Epithelial cell of esophagus (primary cell): ENCODE results near the gene IFI27.

Experiments used
- DNase-seq: peaks from one replicate; pipeline ENCODE4 v3.0.0; 2010; ENCODE audit warnings: low read depth
- H3K4me3 ChIP-seq: 2 replicates; pipeline ENCODE4 v1.5.1; 2011; ENCODE audit warnings: mild to moderate bottlenecking, low read length, control low read depth
- CTCF ChIP-seq: IDR thresholded peaks from 2 replicates; pipeline ENCODE4 v1.5.1; 2011; ENCODE audit warnings: low read depth, mild to moderate bottlenecking, low read length, control low read depth, inconsistent platforms; ENCODE audit not compliant: insufficient read depth; ENCODE audit errors: missing control alignments

Gene IFI27

DNA sequence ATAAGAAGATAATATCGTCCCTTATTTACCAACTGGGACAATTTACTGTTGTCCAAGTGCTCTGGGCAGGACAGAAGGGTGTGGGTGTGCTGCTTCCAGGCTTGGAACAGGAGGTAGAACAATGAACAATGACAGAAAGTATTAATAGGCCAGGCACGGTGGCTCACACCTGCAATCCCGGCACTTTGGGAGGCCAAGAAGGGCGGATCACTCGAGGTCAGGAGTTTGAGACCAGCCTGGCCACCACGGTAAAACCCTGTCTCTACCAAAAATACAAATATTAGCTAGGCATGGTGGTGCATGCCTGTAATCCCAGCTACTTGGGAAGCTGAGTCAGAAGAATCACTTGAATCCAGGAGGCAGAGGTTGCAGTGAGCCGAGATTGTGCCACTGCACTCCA lies 2.5 kb downstream of the IFI27 start:
- no peak overlapping the region for H3K4me3 ChIP-seq
- TF ChIP-seq CTCF, result no peak
- DNase-seq, result no peak

DNA sequence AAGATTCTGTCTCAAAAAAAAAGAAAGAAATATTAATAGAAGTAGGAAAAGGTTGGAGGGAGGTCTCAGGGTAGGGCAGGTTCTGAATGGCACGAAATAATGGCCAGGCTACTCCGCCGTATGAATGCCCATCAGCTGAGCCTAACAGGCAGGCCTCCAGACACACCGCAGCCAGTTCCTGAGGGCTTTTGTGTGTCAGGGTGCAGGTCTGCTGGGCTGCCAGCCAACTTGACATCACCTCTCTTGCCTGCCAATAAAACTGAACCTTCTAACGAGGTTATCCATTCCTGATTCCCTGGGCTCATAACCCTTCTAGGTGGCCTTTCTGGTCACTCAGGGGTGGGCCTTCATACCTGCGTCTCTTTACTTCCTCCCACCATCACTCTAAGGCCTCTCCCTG lies 3.0 kb downstream of the IFI27 start:
- no peak for TF ChIP-seq CTCF
- no peak overlapping the region for H3K4me3 ChIP-seq
- DNase-seq, result peak; percentile 44

DNA sequence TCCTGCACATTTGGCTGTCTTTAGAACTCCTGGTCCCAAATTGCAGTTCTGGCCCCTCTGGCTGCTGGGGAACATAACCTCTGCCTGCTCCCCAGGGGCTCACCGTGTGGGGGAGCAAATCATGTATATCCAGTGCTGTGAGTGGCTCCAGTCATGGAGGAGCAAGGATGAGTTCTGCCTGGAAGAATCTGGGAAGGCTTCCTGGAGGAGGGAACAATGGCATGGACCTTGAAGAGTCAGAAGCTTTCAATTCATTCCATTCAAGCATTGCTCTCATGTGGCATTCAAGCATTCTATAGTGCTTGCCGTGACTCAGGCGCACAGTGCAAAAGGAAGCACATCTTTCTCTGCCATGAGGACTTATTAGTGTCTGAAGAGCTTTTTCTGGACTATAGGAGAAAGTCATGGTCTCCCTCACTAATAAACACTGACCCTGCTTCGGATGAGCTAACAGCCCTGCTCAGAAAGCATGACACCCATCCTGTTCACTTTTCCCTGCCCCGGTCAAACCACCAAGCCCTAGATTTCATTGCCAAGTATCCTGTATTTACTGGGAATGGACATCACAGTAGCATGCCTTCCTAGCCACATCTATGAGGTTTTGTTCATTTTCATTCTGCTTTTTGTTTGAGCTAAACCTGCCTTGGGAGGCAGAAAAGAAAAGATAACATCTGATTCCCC lies 3.5 kb downstream of the IFI27 start:
- TF ChIP-seq CTCF, result no peak
- H3K4me3 ChIP-seq, result no peak overlapping the region
- DNase-seq, result no peak

- no peak for DNase-seq
- TF ChIP-seq CTCF, result no peak
- H3K4me3 ChIP-seq, result no peak overlapping the region
Measured at GRCh38 chr14:94114589-94115057, 4.1 kb downstream of the IFI27 start.

GRCh38 chr14:94115058-94115591 lies 4.6 kb downstream of the IFI27 start:
- TF ChIP-seq CTCF, result no peak
- no peak for DNase-seq

DNA sequence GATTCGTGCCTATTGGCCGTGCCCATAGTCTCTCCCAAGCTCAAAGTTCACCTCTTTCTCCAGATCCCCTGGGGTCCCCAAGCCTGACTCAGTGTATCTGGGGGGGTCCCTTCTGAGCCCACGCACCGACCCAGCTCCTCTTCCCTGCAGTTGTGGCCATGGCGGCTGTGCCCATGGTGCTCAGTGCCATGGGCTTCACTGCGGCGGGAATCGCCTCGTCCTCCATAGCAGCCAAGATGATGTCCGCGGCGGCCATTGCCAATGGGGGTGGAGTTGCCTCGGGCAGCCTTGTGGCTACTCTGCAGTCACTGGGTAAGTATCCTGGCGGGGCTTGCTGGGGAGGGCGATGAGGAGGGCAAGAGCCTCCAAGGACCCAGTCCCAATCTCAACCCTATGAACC lies 5.1 kb downstream of the IFI27 start:
- H3K4me3 ChIP-seq, result no peak overlapping the region
- DNase-seq, result no peak
- no peak for TF ChIP-seq CTCF

More at GRCh38 chr14:94115058-94115591, 4.6 kb downstream of the IFI27 start:
- H3K4me3 ChIP-seq, result no peak overlapping the region

- no peak for DNase-seq
- no peak for TF ChIP-seq CTCF
- no peak overlapping the region for H3K4me3 ChIP-seq
Measured at GRCh38 chr14:94116701-94117100, 6.2 kb downstream of the IFI27 start.
